Karpas-422 (cell line): Measurements from ENCODE around the gene WFDC2. TPM values are rescaled to one million over a fixed set of nuclear protein-coding genes. Genes with fewer than 3 reads are reported as not detected.

ENCODE experiments used
- DNase-seq: peaks from one replicate; pipeline ENCODE4 v3.0.0-alpha.2; 2015
- H2AFZ ChIP-seq: fragments of 200-600 bp; sonication (generic); 2 replicates; pipeline ENCODE4 v1.6.1; 2014; ENCODE audit warnings: antibody characterized with exemption, low read length, mixed read lengths
- H3K27ac ChIP-seq: fragments of 200-600 bp; sonication (generic); 2 replicates; pipeline ENCODE4 v1.5.1; 2014; ENCODE audit warnings: mild to moderate bottlenecking, low read length, moderate library complexity
- H3K27me3 ChIP-seq: fragments of 200-600 bp; sonication (generic); 2 replicates; pipeline ENCODE4 v1.6.1; 2014; ENCODE audit warnings: low read length, mixed read lengths
- H3K36me3 ChIP-seq: fragments of 200-600 bp; sonication (generic); 2 replicates; pipeline ENCODE4 v1.6.1; 2014; ENCODE audit warnings: low read length, mixed read lengths; ENCODE audit not compliant: insufficient read depth
- H3K4me1 ChIP-seq: fragments of 200-600 bp; sonication (generic); 2 replicates; pipeline ENCODE4 v1.6.1; 2014; ENCODE audit warnings: mild to moderate bottlenecking, low read length, mixed read lengths
- H3K4me2 ChIP-seq: fragments of 200-600 bp; sonication (generic); 2 replicates; pipeline ENCODE4 v1.6.1; 2014; ENCODE audit warnings: low read length, low read depth, mild to moderate bottlenecking; ENCODE audit not compliant: poor library complexity, severe bottlenecking
- H3K4me3 ChIP-seq: fragments of 200-600 bp; sonication (generic); 2 replicates; pipeline ENCODE4 v1.5.1; 2014; ENCODE audit warnings: mild to moderate bottlenecking, antibody characterized with exemption, low read length, mixed read lengths
- H3K79me2 ChIP-seq: fragments of 200-600 bp; sonication (generic); 2 replicates; pipeline ENCODE4 v1.6.1; 2014; ENCODE audit warnings: mild to moderate bottlenecking, low read length, mixed read lengths
- H3K9ac ChIP-seq: fragments of 200-600 bp; sonication (generic); 2 replicates; pipeline ENCODE4 v1.6.0; 2014; ENCODE audit warnings: low read length
- H3K9me2 ChIP-seq: fragments of 200-600 bp; sonication (generic), shearing (Covaris generic); replicated peaks from 2 replicates; pipeline ENCODE4 v1.6.0; 2014; ENCODE audit warnings: mild to moderate bottlenecking, low read length, moderate library complexity; ENCODE audit not compliant: insufficient read depth
- H3K9me3 ChIP-seq: fragments of 300-700, 200-600 bp; sonication (generic); 2 replicates; pipeline ENCODE4 v1.6.1; 2014; ENCODE audit warnings: low read length, mixed read lengths
- H4K20me1 ChIP-seq: fragments of 200-600 bp; sonication (generic); 2 replicates; pipeline ENCODE4 v1.6.1; 2014; ENCODE audit warnings: mild to moderate bottlenecking, antibody characterized with exemption, low read length, low read depth; ENCODE audit not compliant: insufficient read depth
- total RNA-seq: library from RNA; depleted of rRNA; stranded (reverse); fragments of >200 nt; shearing (Covaris generic); gene quantifications from 2 replicates; pipeline ENCODE4 v1.2.3, GENCODE V29; 2014; ENCODE audit warnings: low replicate concordance

The WFDC2 gene
- total RNA-seq, 1 experiment from 2014 or later = not detected

GRCh38 chr20:45496166-45496565 is 26.6 kb downstream of the WFDC2 start:
- Histone ChIP-seq H2AFZ (no peak overlapping the region), H3K4me1 (no peaks in the 10 kb centered on the region), H3K4me2 (no peak overlapping the region), H3K4me3 (no peak overlapping the region), H3K9me2 (no peaks in the 10 kb centered on the region), H3K9me3 (no peaks in the 10 kb centered on the region), H3K27me3 (no peaks in the 10 kb centered on the region), H3K9ac (no peak overlapping the region), H3K79me2 (no peaks in the 10 kb centered on the region), H3K36me3 (no peaks in the 10 kb centered on the region), H3K27ac (no peak overlapping the region), H4K20me1 (no peaks in the 10 kb centered on the region)
- DNase-seq = no peak

GRCh38 chr20:45497971-45498494 is 28.5 kb downstream of the WFDC2 start:
- H3K79me2 ChIP-seq = no peaks in the 10 kb centered on the region
- H2AFZ ChIP-seq = no peak overlapping the region
- H3K4me2 ChIP-seq = no peak overlapping the region
- DNase-seq = no peak
- no peaks in the 10 kb centered on the region for H3K36me3 ChIP-seq
- no peak overlapping the region for H3K9ac ChIP-seq
- no peaks in the 10 kb centered on the region for H3K27me3 ChIP-seq
- H3K27ac ChIP-seq = no peak overlapping the region
- no peaks in the 10 kb centered on the region for H3K4me1 ChIP-seq
- H4K20me1 ChIP-seq = no peaks in the 10 kb centered on the region
- H3K4me3 ChIP-seq = no peak overlapping the region
- no peaks in the 10 kb centered on the region for H3K9me3 ChIP-seq
- no peaks in the 10 kb centered on the region for H3K9me2 ChIP-seq

DNA sequence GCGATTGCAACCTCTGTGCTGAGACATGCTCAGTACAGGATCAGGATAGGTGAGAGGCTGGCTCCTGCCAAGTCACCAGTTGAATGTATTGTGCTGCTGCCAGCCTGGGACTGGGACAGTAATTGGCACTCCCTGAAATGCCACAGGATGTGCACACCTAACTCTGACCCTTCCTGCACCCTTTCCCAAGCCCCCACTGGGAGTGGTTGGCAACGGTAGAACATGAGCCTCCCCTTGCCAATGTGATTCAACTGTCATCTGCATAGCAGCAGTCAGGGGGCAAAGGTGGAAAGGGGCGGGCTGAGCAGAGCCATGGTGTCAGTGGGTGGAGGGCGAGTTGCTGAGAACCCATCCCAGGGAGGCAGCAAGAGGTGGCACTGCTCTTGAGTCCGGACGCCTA is 30.5 kb downstream of the WFDC2 start:
- Histone ChIP-seq H4K20me1 (no peaks in the 10 kb centered on the region), H3K9me2 (no peaks in the 10 kb centered on the region), H3K4me1 (no peaks in the 10 kb centered on the region), H3K4me2 (no peak overlapping the region), H3K36me3 (no peaks in the 10 kb centered on the region), H3K27me3 (no peaks in the 10 kb centered on the region), H3K79me2 (no peaks in the 10 kb centered on the region), H3K9me3 (no peaks in the 10 kb centered on the region), H3K9ac (no peak overlapping the region), H3K27ac (no peak overlapping the region), H2AFZ (no peak overlapping the region), H3K4me3 (no peak overlapping the region)
- DNase-seq = no peak

- Histone ChIP-seq H3K9me2 (no peaks in the 10 kb centered on the region), H4K20me1 (no peaks in the 10 kb centered on the region), H2AFZ (no peak overlapping the region), H3K4me2 (no peak overlapping the region), H3K27ac (no peak overlapping the region), H3K4me3 (no peak overlapping the region), H3K9ac (no peak overlapping the region), H3K27me3 (no peaks in the 10 kb centered on the region), H3K79me2 (no peaks in the 10 kb centered on the region), H3K9me3 (no peaks in the 10 kb centered on the region), H3K36me3 (no peaks in the 10 kb centered on the region), H3K4me1 (no peaks in the 10 kb centered on the region)
- DNase-seq = no peak
Observed at GRCh38 chr20:45501600-45501999, 32.0 kb downstream of the WFDC2 start.

GRCh38 chr20:45502561-45502960 is 33.0 kb downstream of the WFDC2 start:
- H3K9ac ChIP-seq = no peak overlapping the region

DNA sequence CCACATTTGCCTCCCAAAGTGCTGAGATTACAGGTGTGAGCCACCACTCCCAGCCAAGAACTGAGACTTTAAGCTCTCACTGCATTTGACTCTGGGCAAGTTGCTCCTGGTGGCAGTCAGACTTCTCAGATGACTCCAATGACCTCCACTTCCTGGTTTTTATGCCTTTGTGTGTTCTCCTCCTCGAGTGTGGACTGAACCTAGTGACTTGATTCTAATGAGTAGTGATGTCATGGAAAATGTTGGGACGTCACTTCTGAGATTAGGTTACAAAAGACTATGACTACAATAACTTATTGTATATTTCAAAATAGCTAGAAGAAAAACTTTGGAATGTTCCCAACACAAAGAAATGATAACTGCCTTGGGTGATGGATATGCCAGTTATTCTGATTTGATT is 33.9 kb downstream of the WFDC2 start:
- H4K20me1 ChIP-seq = no peaks in the 10 kb centered on the region
- H3K4me2 ChIP-seq = no peak overlapping the region
- DNase-seq = no peak
- no peak overlapping the region for H3K4me3 ChIP-seq
- H3K4me1 ChIP-seq = no peaks in the 10 kb centered on the region
- no peaks in the 10 kb centered on the region for H3K9me3 ChIP-seq
- no peak overlapping the region for H3K9ac ChIP-seq
- no peaks in the 10 kb centered on the region for H3K27me3 ChIP-seq
- no peak overlapping the region for H2AFZ ChIP-seq
- H3K27ac ChIP-seq = no peak overlapping the region
- no peaks in the 10 kb centered on the region for H3K9me2 ChIP-seq
- H3K36me3 ChIP-seq = no peaks in the 10 kb centered on the region
- no peaks in the 10 kb centered on the region for H3K79me2 ChIP-seq

More at GRCh38 chr20:45502561-45502960, 33.0 kb downstream of the WFDC2 start:
- DNase-seq = no peak
- Histone ChIP-seq H3K27ac (no peak overlapping the region), H3K4me3 (no peak overlapping the region), H3K4me1 (no peaks in the 10 kb centered on the region), H3K9me2 (no peaks in the 10 kb centered on the region), H3K79me2 (no peaks in the 10 kb centered on the region), H3K27me3 (no peaks in the 10 kb centered on the region), H4K20me1 (no peaks in the 10 kb centered on the region), H3K36me3 (no peaks in the 10 kb centered on the region), H2AFZ (no peak overlapping the region), H3K4me2 (no peak overlapping the region), H3K9me3 (no peaks in the 10 kb centered on the region)

GRCh38 chr20:45506398-45506797 is 36.8 kb downstream of the WFDC2 start:
- DNase-seq = no peak
- H3K79me2 ChIP-seq = no peaks in the 10 kb centered on the region
- no peaks in the 10 kb centered on the region for H3K9me3 ChIP-seq
- H3K4me3 ChIP-seq = no peak overlapping the region
- no peak overlapping the region for H2AFZ ChIP-seq
- H3K9me2 ChIP-seq = no peaks in the 10 kb centered on the region
- H3K36me3 ChIP-seq = no peaks in the 10 kb centered on the region
- no peak overlapping the region for H3K4me2 ChIP-seq
- no peaks in the 10 kb centered on the region for H4K20me1 ChIP-seq
- H3K4me1 ChIP-seq = no peaks in the 10 kb centered on the region
- H3K27me3 ChIP-seq = no peaks in the 10 kb centered on the region
- H3K27ac ChIP-seq = no peak overlapping the region
- no peak overlapping the region for H3K9ac ChIP-seq

- no peak for DNase-seq
- Histone ChIP-seq H3K27ac (no peak overlapping the region), H3K36me3 (no peaks in the 10 kb centered on the region), H3K4me3 (no peak overlapping the region), H3K27me3 (no peaks in the 10 kb centered on the region), H3K9me2 (no peaks in the 10 kb centered on the region), H3K4me1 (no peaks in the 10 kb centered on the region), H3K9me3 (no peaks in the 10 kb centered on the region), H3K4me2 (no peak overlapping the region), H4K20me1 (no peaks in the 10 kb centered on the region), H3K9ac (no peak overlapping the region), H2AFZ (no peak overlapping the region), H3K79me2 (no peaks in the 10 kb centered on the region)
Observed at GRCh38 chr20:45507011-45507820, 37.7 kb downstream of the WFDC2 start.
